H1 (cell line): ENCODE results near the gene KIAA1586. TPM values are rescaled to one million over a fixed set of nuclear protein-coding genes. Genes with fewer than 3 reads are reported as not detected.

Experiments used
- CTCF ChIA-PET: fragments of 300-600 bp; sonication (Branson Sonifier 250); formaldehyde crosslinking; loops from one replicate; lab custom pipeline; 2021; ENCODE audit not compliant: partially characterized antibody; lab: Charles Lee
- POLR2A ChIA-PET: fragments of 300-600 bp; sonication (Branson Sonifier 250); formaldehyde crosslinking; loops from one replicate; lab custom pipeline; 2021; ENCODE audit warnings: inconsistent platforms; ENCODE audit not compliant: partially characterized antibody; lab: Charles Lee
- DNase-seq, 2 experiments: peaks; one replicate each; pipeline versions ENCODE4 v3.0.0 to v3.0.0-alpha.2; 2010 to 2022; ENCODE audit warnings: low spot score in 2 of 2, low read depth in 1 of 2, mixed read lengths in 1 of 2
- FAIRE-seq: peaks from 2 replicates; lab custom pipeline; 2011; peaks lifted over from hg19 to GRCh38; lab: Jason Lieb, UNC
- H2AFZ ChIP-seq: 2 replicates; pipeline ENCODE4 v1.8.1; 2012; ENCODE audit warnings: low read length, inconsistent platforms
- H2AK5ac ChIP-seq: 2 replicates; pipeline ENCODE4 v1.6.1; 2013; ENCODE audit warnings: low read depth, low read length
- H2BK120ac ChIP-seq: replicated peaks from 2 replicates; pipeline ENCODE3; 2013; ENCODE audit warnings: low read depth, low read length, inconsistent platforms
- H2BK12ac ChIP-seq: 2 replicates; pipeline ENCODE4 v1.6.1; 2013; ENCODE audit warnings: low read depth, low read length
- H2BK15ac ChIP-seq: 2 replicates; pipeline ENCODE4 v1.6.1; 2013; ENCODE audit warnings: low read length
- H2BK20ac ChIP-seq: 2 replicates; pipeline ENCODE4 v1.6.1; 2013; ENCODE audit warnings: low read length
- H2BK5ac ChIP-seq: 2 replicates; pipeline ENCODE4 v1.6.1; 2013; ENCODE audit warnings: low read depth, low read length
- H3K14ac ChIP-seq: 2 replicates; pipeline ENCODE4 v1.6.1; 2013; ENCODE audit warnings: inconsistent platforms; ENCODE audit not compliant: insufficient read length
- H3K18ac ChIP-seq: 2 replicates; pipeline ENCODE4 v1.6.1; 2013; ENCODE audit warnings: low read length; ENCODE audit errors: extremely low read depth
- H3K23ac ChIP-seq: 2 replicates; pipeline ENCODE4 v1.6.1; 2013; ENCODE audit warnings: inconsistent platforms; ENCODE audit not compliant: insufficient read length
- H3K23me2 ChIP-seq: 2 replicates; pipeline ENCODE4 v1.6.1; 2013; ENCODE audit warnings: low read depth, low read length
- H3K27ac ChIP-seq: 2 replicates; pipeline ENCODE4 v1.6.1; 2011; ENCODE audit warnings: low read depth, low read length, inconsistent platforms
- H3K27me3 ChIP-seq, 4 experiments: replicated peaks in 1 of 4; 1 replicate in 1 of 4; 2 replicates in 3 of 4; pipeline versions ENCODE4 v1.6.1 to v1.8.1; 2011 to 2013; ENCODE audit warnings: low read length in 3 of 4, mild to moderate bottlenecking in 3 of 4, inconsistent platforms in 2 of 4, mixed read lengths in 2 of 4, moderate library complexity in 1 of 4; ENCODE audit not compliant: control insufficient read depth in 3 of 4, insufficient read depth in 3 of 4; ENCODE audit errors: extremely low read depth in 1 of 4
- H3K36me3 ChIP-seq, 4 experiments: 2 replicates each; pipeline versions ENCODE4 v1.6.1 to v1.8.1; 2011 to 2013; ENCODE audit warnings: mild to moderate bottlenecking in 4 of 4, low read length in 3 of 4, moderate library complexity in 2 of 4, control low read depth in 1 of 4, inconsistent platforms in 1 of 4; ENCODE audit not compliant: insufficient read depth in 4 of 4, control insufficient read depth in 2 of 4
- H3K4ac ChIP-seq: replicated peaks from 2 replicates; pipeline ENCODE3; 2013; ENCODE audit warnings: low read length, low read depth, mixed read lengths, inconsistent platforms; ENCODE audit not compliant: insufficient read length
- H3K4me1 ChIP-seq, 4 experiments: replicated peaks in 1 of 4; 1 replicate in 1 of 4; 2 replicates in 3 of 4; pipeline versions ENCODE4 v1.6.1 to v1.8.1; 2011 to 2013; ENCODE audit warnings: low read length in 3 of 4, inconsistent platforms in 2 of 4, mixed read lengths in 1 of 4; ENCODE audit not compliant: insufficient read depth in 4 of 4, control insufficient read depth in 3 of 4
- H3K4me2 ChIP-seq, 2 experiments: 2 replicates each; pipeline versions ENCODE4 v1.6.1 to v1.8.1; 2011 to 2013; ENCODE audit warnings: low read depth in 2 of 2, low read length in 2 of 2, control low read depth in 1 of 2, inconsistent platforms in 1 of 2, mild to moderate bottlenecking in 1 of 2; ENCODE audit not compliant: insufficient read depth in 1 of 2
- H3K4me3 ChIP-seq, 4 experiments: fragments of 200-600, 300-600 bp in 1 of 4; sonication (generic), shearing (Covaris generic), sonication (Bioruptor Twin) in 1 of 4; 2 replicates each; pipeline versions ENCODE4 v1.5.1 to v1.8.1; 2011 to 2016; ENCODE audit warnings: low read length in 4 of 4, low read depth in 3 of 4, control low read depth in 2 of 4, inconsistent platforms in 2 of 4, mild to moderate bottlenecking in 2 of 4, mixed read lengths in 1 of 4, moderate library complexity in 1 of 4; ENCODE audit not compliant: insufficient read depth in 2 of 4; ENCODE audit errors: extremely low read depth in 1 of 4
- H3K56ac ChIP-seq: replicated peaks from 2 replicates; pipeline ENCODE3; 2013; ENCODE audit warnings: low read depth, mild to moderate bottlenecking, mixed read lengths, low read length, inconsistent platforms; ENCODE audit not compliant: insufficient read length
- H3K79me1 ChIP-seq: 2 replicates; pipeline ENCODE4 v1.6.1; 2013; ENCODE audit warnings: low read depth, low read length, control low read depth
- H3K79me2 ChIP-seq, 2 experiments: 2 replicates each; pipeline versions ENCODE4 v1.6.1 to v1.8.1; 2012 to 2013; ENCODE audit warnings: low read length in 2 of 2, mild to moderate bottlenecking in 2 of 2, inconsistent platforms in 1 of 2; ENCODE audit not compliant: insufficient read depth in 2 of 2, control insufficient read depth in 1 of 2
- H3K9ac ChIP-seq, 4 experiments: replicated peaks in 1 of 4; 1 replicate in 1 of 4; 2 replicates in 3 of 4; pipeline versions ENCODE4 v1.6.1 to v1.8.1; 2011 to 2013; ENCODE audit warnings: low read depth in 3 of 4, low read length in 3 of 4, control low read depth in 2 of 4, mild to moderate bottlenecking in 2 of 4, moderate library complexity in 2 of 4, inconsistent platforms in 1 of 4; ENCODE audit errors: extremely low read depth in 1 of 4
- H3K9me3 ChIP-seq, 2 experiments: 2 replicates each; pipeline versions ENCODE4 v1.6.1 to v1.8.1; 2012 to 2013; ENCODE audit warnings: mild to moderate bottlenecking in 2 of 2, moderate library complexity in 2 of 2, control low read depth in 1 of 2, inconsistent platforms in 1 of 2, low read depth in 1 of 2, low read length in 1 of 2, mixed read lengths in 1 of 2; ENCODE audit not compliant: insufficient read depth in 2 of 2
- H4K20me1 ChIP-seq, 2 experiments: replicated peaks in 1 of 2; 2 replicates each; pipeline versions ENCODE3 to v1.8.1; 2011 to 2013; ENCODE audit warnings: inconsistent platforms in 2 of 2, low read length in 2 of 2, mild to moderate bottlenecking in 1 of 2; ENCODE audit not compliant: insufficient read depth in 2 of 2, control insufficient read depth in 1 of 2
- H4K5ac ChIP-seq: 2 replicates; pipeline ENCODE4 v1.6.1; 2013; ENCODE audit warnings: low read length, low read depth, mixed read lengths, inconsistent platforms; ENCODE audit not compliant: insufficient read length
- H4K8ac ChIP-seq: 2 replicates; pipeline ENCODE4 v1.8.0; 2013; ENCODE audit warnings: mild to moderate bottlenecking, moderate library complexity, low read length, inconsistent platforms; ENCODE audit not compliant: insufficient read depth; ENCODE audit errors: extremely low read depth
- H4K91ac ChIP-seq: replicated peaks from 2 replicates; pipeline ENCODE3; 2013; ENCODE audit warnings: low read length, mixed read lengths, inconsistent platforms; ENCODE audit not compliant: insufficient read length
- BRCA1 ChIP-seq: IDR thresholded peaks from 2 replicates; pipeline ENCODE4 v1.6.1; 2012; ENCODE audit warnings: low read depth, low read length, improper control_type of control experiment
- EP300 ChIP-seq, 2 experiments: IDR thresholded peaks; 1 replicate in 1 of 2; 2 replicates in 1 of 2; pipeline ENCODE4 v1.6.1; 2011 to 2012; ENCODE audit warnings: low read depth in 2 of 2, low read length in 2 of 2, mild to moderate bottlenecking in 2 of 2, borderline replicate concordance in 1 of 2, inconsistent platforms in 1 of 2, moderate library complexity in 1 of 2
- HDAC2 ChIP-seq, 2 experiments: fragments of 300-600 bp in 1 of 2; sonication (generic) in 1 of 2; IDR thresholded peaks; 2 replicates each; pipeline ENCODE4 v1.6.1; 2011 to 2012; ENCODE audit warnings: low read depth in 2 of 2, low read length in 2 of 2, mild to moderate bottlenecking in 2 of 2, moderate library complexity in 2 of 2, borderline replicate concordance in 1 of 2, inconsistent platforms in 1 of 2
- HDAC6 ChIP-seq: IDR thresholded peaks from one replicate; pipeline ENCODE4 v1.7.1; 2012; ENCODE audit warnings: low read depth, mild to moderate bottlenecking, inconsistent platforms, low read length, moderate library complexity
- KDM1A ChIP-seq: fragments of 200-600, 300-600 bp; sonication (generic); IDR thresholded peaks from 2 replicates; pipeline ENCODE4 v1.7.1; 2016; ENCODE audit warnings: mild to moderate bottlenecking, low read length, borderline replicate concordance
- KDM5A ChIP-seq: fragments of 200-600 bp; IDR thresholded peaks from 2 replicates; pipeline ENCODE4 v1.7.1; 2012; ENCODE audit warnings: mild to moderate bottlenecking, low read length, inconsistent platforms, mixed read lengths
- RFX5 ChIP-seq: IDR thresholded peaks from 2 replicates; pipeline ENCODE4 v1.6.1; 2011; ENCODE audit warnings: low read depth, low read length, improper control_type of control experiment, borderline replicate concordance
- SIX5 ChIP-seq: IDR thresholded peaks from 2 replicates; pipeline ENCODE4 v1.6.1; 2011; ENCODE audit warnings: mild to moderate bottlenecking, low read depth, low read length
- WGBS, 2 experiments: shearing (Covaris generic) in 1 of 2; methylation state at CpG; one replicate each; pipeline versions ENCODE4 v1.1.6 to v1.1.7; 2013 to 2015; ENCODE audit warnings: low lambda C conversion rate in 2 of 2, mixed read lengths in 2 of 2, inconsistent platforms in 1 of 2, low coverage in 1 of 2, missing lambda C conversion rate in 1 of 2; ENCODE audit not compliant: insufficient replicate concordance in 2 of 2, insufficient coverage in 1 of 2, insufficient read length in 1 of 2; ENCODE audit errors: extremely low coverage in 1 of 2, missing lambda C conversion rate in 1 of 2; 5-methylcytosine and 5-hydroxymethylcytosine counted together
- polyA plus RNA-seq, 7 experiments: library from polyadenylated mRNA; depleted of rRNA in 3 of 7; stranded (reverse) in 5 of 7; unstranded in 2 of 7; fragments of >200 nt in 5 of 7; fragments of 200-250 nt in 2 of 7; gene quantifications; 1 replicate in 5 of 7; 2 replicates in 1 of 7; 4 replicates in 1 of 7; pipeline versions ENCODE4 v1.2.1 to v1.2.3, GENCODE V29; 2011 to 2013; ENCODE audit warnings: missing spikeins in 2 of 7, mixed read lengths in 2 of 7
- total RNA-seq: library from RNA; stranded (reverse); fragmentation: NEBNext Ultra II Directional; extraction: Animal tissue kit (Norgen Biotek cat#: 25700); gene quantifications from 2 replicates; pipeline ENCODE4 v1.2.1, GENCODE V29; 2021
- TF ChIP-seq, protein P1 (sequence below), 3 experiments: IDR thresholded peaks; 1 replicate in 2 of 3; 2 replicates in 1 of 3; pipeline versions ENCODE4 v1.5.1 to v1.6.1; 2011; ENCODE audit warnings: low read length in 3 of 3, mild to moderate bottlenecking in 3 of 3, inconsistent platforms in 2 of 3, low read depth in 1 of 3, moderate library complexity in 1 of 3; ENCODE audit not compliant: insufficient read depth in 1 of 3; ENCODE audit errors: control extremely low read depth in 1 of 3
- TF ChIP-seq, protein P2 (sequence below): IDR thresholded peaks from 2 replicates; pipeline ENCODE4 v1.6.1; 2012; ENCODE audit warnings: inconsistent platforms

KIAA1586 gene
- total and polyA plus RNA-seq, 2 of the 8 experiments (the other 6 are each of a cell fraction or from before 2014, with no cell fraction given): 2.1 to 24.4 TPM

DNA sequence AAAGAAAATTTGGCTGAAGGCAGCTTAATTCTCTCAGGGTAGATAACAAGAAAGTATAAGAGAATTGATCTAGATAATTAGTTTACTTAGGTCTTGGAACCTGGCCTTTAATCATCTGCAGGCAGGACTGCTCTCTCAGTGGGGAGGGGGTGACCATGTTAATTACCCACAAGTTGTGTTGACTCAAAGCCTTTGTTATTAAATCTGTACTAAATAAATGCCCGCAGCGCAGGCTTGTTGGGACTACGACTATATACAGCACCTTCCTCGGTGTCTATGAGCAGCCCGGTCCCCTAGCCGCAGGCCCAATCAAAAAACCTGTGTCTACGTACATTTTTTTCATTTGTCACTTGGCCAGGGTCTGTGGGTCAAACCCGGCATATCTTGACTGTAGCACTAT is 27.9 kb downstream of the KIAA1586 start:
- no peak overlapping the region for H4K91ac ChIP-seq
- DNase-seq (no peak), FAIRE-seq (no peak)
- no peak overlapping the region for H3K9ac ChIP-seq
- H3K18ac ChIP-seq: no peak overlapping the region
- peaks cover 0 to 18% (median 4%) of the 10 kb centered on the region in 4 experiments; a peak in 6 of 7 replicates for H3K4me1 ChIP-seq
- POLR2A ChIA-PET: no interaction called here
- no peak overlapping the region for H2BK5ac ChIP-seq
- H2BK120ac ChIP-seq: no peak overlapping the region
- H3K27ac ChIP-seq: no peak overlapping the region
- no peak overlapping the region for H2AK5ac ChIP-seq
- 90% methylated on average over 8 of the region's 8 CpGs; no CpG with 5 or more reads in 1 of the 2 experiments for whole genome bisulfite sequencing, 2 experiments
- no peaks in the 10 kb centered on the region for H3K79me2 ChIP-seq
- no peaks in the 10 kb centered on the region for H3K36me3 ChIP-seq
- no peaks in the 10 kb centered on the region for H4K20me1 ChIP-seq
- H3K4me3 ChIP-seq: no peak overlapping the region
- H4K8ac ChIP-seq: no peak overlapping the region
- no peak overlapping the region for H3K4ac ChIP-seq
- no peaks in the 10 kb centered on the region for H3K9me3 ChIP-seq
- no peaks in the 10 kb centered on the region for H3K23me2 ChIP-seq
- no peak overlapping the region for H2BK12ac ChIP-seq
- no peak overlapping the region for H2AFZ ChIP-seq
- H3K4me2 ChIP-seq: no peak overlapping the region
- no peak overlapping the region for H4K5ac ChIP-seq
- no peak overlapping the region for H3K56ac ChIP-seq
- H2BK15ac ChIP-seq: no peak overlapping the region
- no peak overlapping the region for H3K23ac ChIP-seq
- CTCF ChIA-PET: interaction anchor here (1.7 kb wide), 1 partner anchor 92 kb away, joined by 3 read pairs; no protein-coding TSS in a partner anchor
- H3K14ac ChIP-seq: no peak overlapping the region
- H3K79me1 ChIP-seq: no peaks in the 10 kb centered on the region; the same call in 1 of the 2 replicates
- H2BK20ac ChIP-seq: no peak overlapping the region
- no peaks in the 10 kb centered on the region for H3K27me3 ChIP-seq
- TF ChIP-seq KDM5A (no peak), EP300 (IDR thresholded peaks at IDR 0.05; ENCODE audit: borderline replicate concordance in 1 of 2, low read depth in 2 of 2, low read length in 2 of 2) (no peak), HDAC6 (no peak), BRCA1 (no peak), HDAC2 (IDR thresholded peaks at IDR 0.05; ENCODE audit: borderline replicate concordance in 1 of 2, low read depth in 2 of 2, low read length in 2 of 2) (no peak), SIX5 (no peak), KDM1A (no peak), RFX5 (no peak)
- TF ChIP-seq, protein P1, sequence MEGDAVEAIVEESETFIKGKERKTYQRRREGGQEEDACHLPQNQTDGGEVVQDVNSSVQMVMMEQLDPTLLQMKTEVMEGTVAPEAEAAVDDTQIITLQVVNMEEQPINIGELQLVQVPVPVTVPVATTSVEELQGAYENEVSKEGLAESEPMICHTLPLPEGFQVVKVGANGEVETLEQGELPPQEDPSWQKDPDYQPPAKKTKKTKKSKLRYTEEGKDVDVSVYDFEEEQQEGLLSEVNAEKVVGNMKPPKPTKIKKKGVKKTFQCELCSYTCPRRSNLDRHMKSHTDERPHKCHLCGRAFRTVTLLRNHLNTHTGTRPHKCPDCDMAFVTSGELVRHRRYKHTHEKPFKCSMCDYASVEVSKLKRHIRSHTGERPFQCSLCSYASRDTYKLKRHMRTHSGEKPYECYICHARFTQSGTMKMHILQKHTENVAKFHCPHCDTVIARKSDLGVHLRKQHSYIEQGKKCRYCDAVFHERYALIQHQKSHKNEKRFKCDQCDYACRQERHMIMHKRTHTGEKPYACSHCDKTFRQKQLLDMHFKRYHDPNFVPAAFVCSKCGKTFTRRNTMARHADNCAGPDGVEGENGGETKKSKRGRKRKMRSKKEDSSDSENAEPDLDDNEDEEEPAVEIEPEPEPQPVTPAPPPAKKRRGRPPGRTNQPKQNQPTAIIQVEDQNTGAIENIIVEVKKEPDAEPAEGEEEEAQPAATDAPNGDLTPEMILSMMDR (IDR thresholded peaks at IDR 0.05; ENCODE audit: control extremely low read depth in 1 of 3, insufficient read depth in 1 of 3, low read depth in 1 of 3, low read length in 3 of 3): no peak
- TF ChIP-seq, protein P2, sequence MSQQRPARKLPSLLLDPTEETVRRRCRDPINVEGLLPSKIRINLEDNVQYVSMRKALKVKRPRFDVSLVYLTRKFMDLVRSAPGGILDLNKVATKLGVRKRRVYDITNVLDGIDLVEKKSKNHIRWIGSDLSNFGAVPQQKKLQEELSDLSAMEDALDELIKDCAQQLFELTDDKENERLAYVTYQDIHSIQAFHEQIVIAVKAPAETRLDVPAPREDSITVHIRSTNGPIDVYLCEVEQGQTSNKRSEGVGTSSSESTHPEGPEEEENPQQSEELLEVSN: no peak
